ENCODE data around the gene TAS2R16. TPM values are rescaled to one million over a fixed set of nuclear protein-coding genes. Genes with fewer than 3 reads are reported as not detected.
"Not testable (repeated sequence)": the region's sequence is repeated elsewhere in the genome, so short reads cannot be mapped to it uniquely, and the experiment has no call there.

The TAS2R16 gene
- total RNA-seq, 1 experiment from 2014 or later: not detected

- no peaks in the 10 kb centered on the region for H3K27me3 ChIP-seq (ENCODE audit: control insufficient read depth, insufficient read depth, low read length)
- no peaks in the 10 kb centered on the region for H3K4me1 ChIP-seq (ENCODE audit: control insufficient read depth, insufficient read depth, low read length)
- in situ Hi-C loops (cut with HindIII; ENCODE audit: low pct_unique_long_range_greater_than_20kb, low sequenced_read_pairs) (no loop called here), intact Hi-C loops (cut with micrococcal nuclease; ENCODE audit: unreplicated experiment) (no loop called here)
- no TSS peak for BruUV-seq (replicated peaks)
- ATAC-seq (no peak), DNase-seq (ENCODE audit: low read depth, low spot score) (no peak)
- H3K36me3 ChIP-seq (ENCODE audit: control insufficient read depth, insufficient read depth, low read length): no peaks in the 10 kb centered on the region
- ChIA-PET CTCF (no interaction called here), POLR2A (no interaction called here)
- H3K9me3 ChIP-seq (ENCODE audit: control insufficient read depth, insufficient read depth, low read depth, low read length): 0 out of 2 replicates have a peak, but pooled peaks cover 3% of the 10 kb centered on the region
- H3K27ac ChIP-seq (ENCODE audit: low read length): no peak overlapping the region
- no peak for TF ChIP-seq CTCF (IDR thresholded peaks at IDR 0.05)
- no peak for TF ChIP-seq SIN3A (IDR thresholded peaks at IDR 0.05; ENCODE audit: borderline replicate concordance, insufficient read depth, low read depth, low read length)
- no peak for TF ChIP-seq POLR2AphosphoS5 (IDR thresholded peaks at IDR 0.05; ENCODE audit: low read depth, low read length)
- no peak for TF ChIP-seq TCF7L2 (IDR thresholded peaks at IDR 0.05; ENCODE audit: low read depth, low read length)
- TF ChIP-seq, protein P1, sequence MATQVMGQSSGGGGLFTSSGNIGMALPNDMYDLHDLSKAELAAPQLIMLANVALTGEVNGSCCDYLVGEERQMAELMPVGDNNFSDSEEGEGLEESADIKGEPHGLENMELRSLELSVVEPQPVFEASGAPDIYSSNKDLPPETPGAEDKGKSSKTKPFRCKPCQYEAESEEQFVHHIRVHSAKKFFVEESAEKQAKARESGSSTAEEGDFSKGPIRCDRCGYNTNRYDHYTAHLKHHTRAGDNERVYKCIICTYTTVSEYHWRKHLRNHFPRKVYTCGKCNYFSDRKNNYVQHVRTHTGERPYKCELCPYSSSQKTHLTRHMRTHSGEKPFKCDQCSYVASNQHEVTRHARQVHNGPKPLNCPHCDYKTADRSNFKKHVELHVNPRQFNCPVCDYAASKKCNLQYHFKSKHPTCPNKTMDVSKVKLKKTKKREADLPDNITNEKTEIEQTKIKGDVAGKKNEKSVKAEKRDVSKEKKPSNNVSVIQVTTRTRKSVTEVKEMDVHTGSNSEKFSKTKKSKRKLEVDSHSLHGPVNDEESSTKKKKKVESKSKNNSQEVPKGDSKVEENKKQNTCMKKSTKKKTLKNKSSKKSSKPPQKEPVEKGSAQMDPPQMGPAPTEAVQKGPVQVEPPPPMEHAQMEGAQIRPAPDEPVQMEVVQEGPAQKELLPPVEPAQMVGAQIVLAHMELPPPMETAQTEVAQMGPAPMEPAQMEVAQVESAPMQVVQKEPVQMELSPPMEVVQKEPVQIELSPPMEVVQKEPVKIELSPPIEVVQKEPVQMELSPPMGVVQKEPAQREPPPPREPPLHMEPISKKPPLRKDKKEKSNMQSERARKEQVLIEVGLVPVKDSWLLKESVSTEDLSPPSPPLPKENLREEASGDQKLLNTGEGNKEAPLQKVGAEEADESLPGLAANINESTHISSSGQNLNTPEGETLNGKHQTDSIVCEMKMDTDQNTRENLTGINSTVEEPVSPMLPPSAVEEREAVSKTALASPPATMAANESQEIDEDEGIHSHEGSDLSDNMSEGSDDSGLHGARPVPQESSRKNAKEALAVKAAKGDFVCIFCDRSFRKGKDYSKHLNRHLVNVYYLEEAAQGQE (IDR thresholded peaks at IDR 0.05; ENCODE audit: insufficient read depth in 1 of 2, low read depth in 2 of 2, low read length in 1 of 2): no peak
- H3K4me3 ChIP-seq (ENCODE audit: low read depth in 2 of 2, low read length in 2 of 2): no peak overlapping the region
Observed at GRCh38 chr7:122965306-122965705, 30.2 kb downstream of the TAS2R16 start.

GRCh38 chr7:122953678-122954077 is 41.8 kb downstream of the TAS2R16 start:
- H3K36me3 ChIP-seq (ENCODE audit: control insufficient read depth, insufficient read depth, low read length); H3K9me3 ChIP-seq (ENCODE audit: control insufficient read depth, insufficient read depth, low read depth, low read length); H3K4me3 ChIP-seq (ENCODE audit: low read depth in 2 of 2, low read length in 2 of 2); POLR2A ChIA-PET; H3K4me1 ChIP-seq (ENCODE audit: control insufficient read depth, insufficient read depth, low read length); intact Hi-C loops (cut with micrococcal nuclease; ENCODE audit: unreplicated experiment); BruUV-seq (replicated peaks); DNase-seq (ENCODE audit: low read depth, low spot score); in situ Hi-C loops (cut with HindIII; ENCODE audit: low pct_unique_long_range_greater_than_20kb, low sequenced_read_pairs); H3K27ac ChIP-seq (ENCODE audit: low read length); CTCF ChIA-PET; ATAC-seq; H3K27me3 ChIP-seq (ENCODE audit: control insufficient read depth, insufficient read depth, low read length): not testable (repeated sequence)

DNA sequence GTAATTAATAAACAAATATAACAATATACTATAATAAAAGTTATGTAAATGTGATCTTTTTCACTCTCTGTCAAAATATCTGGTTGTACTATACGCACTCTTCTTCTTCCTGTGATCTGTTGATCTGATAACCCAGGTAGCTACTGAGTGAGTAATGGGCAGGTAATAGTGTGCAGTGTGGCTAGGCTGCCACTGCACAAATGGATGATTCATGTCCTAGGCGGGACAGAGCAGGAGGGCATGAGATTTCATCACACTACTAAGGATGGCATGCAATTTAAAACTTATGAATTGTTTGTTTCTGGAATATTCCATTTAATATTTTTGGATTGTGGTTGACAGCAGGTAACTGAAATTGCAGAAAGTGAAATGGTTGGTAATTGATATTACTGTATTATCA is 44.5 kb downstream of the TAS2R16 start:
- DNase-seq (ENCODE audit: low read depth, low spot score): no peak
- BruUV-seq (replicated peaks): no TSS peak

More for the DNA sequence above, 44.5 kb downstream of the TAS2R16 start:
- no peak overlapping the region for H3K4me3 ChIP-seq (ENCODE audit: low read depth in 2 of 2, low read length in 2 of 2)
- no peaks in the 10 kb centered on the region for H3K27me3 ChIP-seq (ENCODE audit: control insufficient read depth, insufficient read depth, low read length)
- intact Hi-C loops (cut with micrococcal nuclease; ENCODE audit: unreplicated experiment): no loop called here
- no peak overlapping the region for H3K27ac ChIP-seq (ENCODE audit: low read length)
- H3K9me3 ChIP-seq (ENCODE audit: control insufficient read depth, insufficient read depth, low read depth, low read length): no peaks in the 10 kb centered on the region
- H3K4me1 ChIP-seq (ENCODE audit: control insufficient read depth, insufficient read depth, low read length): no peaks in the 10 kb centered on the region; the same call in 1 of the 2 replicates
- TF ChIP-seq TCF7L2 (IDR thresholded peaks at IDR 0.05; ENCODE audit: low read depth, low read length) (no peak), POLR2AphosphoS5 (IDR thresholded peaks at IDR 0.05; ENCODE audit: low read depth, low read length) (no peak), CTCF (IDR thresholded peaks at IDR 0.05) (no peak), SIN3A (IDR thresholded peaks at IDR 0.05; ENCODE audit: borderline replicate concordance, insufficient read depth, low read depth, low read length) (no peak)
- TF ChIP-seq, protein P1 (IDR thresholded peaks at IDR 0.05; ENCODE audit: insufficient read depth in 1 of 2, low read depth in 2 of 2, low read length in 1 of 2): no peak
- ChIA-PET POLR2A (no interaction called here), CTCF (no interaction called here)
- H3K36me3 ChIP-seq (ENCODE audit: control insufficient read depth, insufficient read depth, low read length): no peaks in the 10 kb centered on the region
- no peak for ATAC-seq
- in situ Hi-C loops (cut with HindIII; ENCODE audit: low pct_unique_long_range_greater_than_20kb, low sequenced_read_pairs): no loop called here
